Smooth muscle cell of trachea (primary cell): Measurements from ENCODE around the gene SYTL4. TPM values are rescaled to one million over a fixed set of nuclear protein-coding genes. Genes with fewer than 3 reads are reported as not detected.

Experiments
- total RNA-seq: library from RNA; depleted of rRNA; stranded (reverse); fragments of >200 nt; gene quantifications from 2 replicates; pipeline ENCODE4 v1.2.1, GENCODE V29; 2014

SYTL4 gene
- 3.1 and 8.6 TPM in 2 replicates for total RNA-seq

GRCh38 chrX:100731441-100732281, at the start of gene SYTL4:
Gene SYTL4, minus strand, starts transcription at chrX:100732121. Its CDS starts 30,084 bp downstream, at chrX:100702037.

GRCh38 chrX:100643956-100644860, 87.7 kb downstream of the SYTL4 start, which contains the start of gene SRPX2:
Gene SRPX2, plus strand, starts transcription at chrX:100644199. Its CDS starts 2,124 bp downstream, at chrX:100646323.

GRCh38 chrX:100636321-100636991, 95.5 kb downstream of the SYTL4 start, which contains the start of gene TSPAN6:
Gene TSPAN6, minus strand, starts transcription at chrX:100636806. Its CDS starts 112 bp downstream, at chrX:100636694.

Other genes with a start within 250 kb of the SYTL4 start
- not detected in 2 replicates for gene TNMD, start 147.2 kb downstream of the SYTL4 start, total RNA-seq
- 28.4 and 34.1 TPM in 2 replicates for gene TSPAN6, start 95.3 kb downstream of the SYTL4 start, total RNA-seq
- gene SRPX2, start 87.9 kb downstream of the SYTL4 start, total RNA-seq: 37.7 and 65.0 TPM in 2 replicates
- 15.9 and 16.3 TPM in 2 replicates for gene CSTF2, start 88.3 kb upstream of the SYTL4 start, total RNA-seq
- under 0.01 TPM in 1 of 2 replicates, not detected in the other for gene NOX1, start 142.2 kb upstream of the SYTL4 start, total RNA-seq
- gene XKRX, start 196.8 kb upstream of the SYTL4 start, total RNA-seq: 0.15 and 0.17 TPM in 2 replicates
- gene ARL13A, start 237.6 kb upstream of the SYTL4 start, total RNA-seq: not detected in 2 replicates